GM21576 (cell line): ENCODE results near the gene MARCHF10.
"Not testable (repeated sequence)": the region's sequence is repeated elsewhere in the genome, so short reads cannot be mapped to it uniquely, and the experiment has no call there.

ENCODE experiments used
- ATAC-seq: cut with Tn5 transposase; IDR thresholded peaks from one replicate; pipeline ENCODE4 v1.9.1; 2021; ENCODE audit warnings: mild to moderate bottlenecking, moderate library complexity; ENCODE audit not compliant: unreplicated experiment

MARCHF10 gene

DNA sequence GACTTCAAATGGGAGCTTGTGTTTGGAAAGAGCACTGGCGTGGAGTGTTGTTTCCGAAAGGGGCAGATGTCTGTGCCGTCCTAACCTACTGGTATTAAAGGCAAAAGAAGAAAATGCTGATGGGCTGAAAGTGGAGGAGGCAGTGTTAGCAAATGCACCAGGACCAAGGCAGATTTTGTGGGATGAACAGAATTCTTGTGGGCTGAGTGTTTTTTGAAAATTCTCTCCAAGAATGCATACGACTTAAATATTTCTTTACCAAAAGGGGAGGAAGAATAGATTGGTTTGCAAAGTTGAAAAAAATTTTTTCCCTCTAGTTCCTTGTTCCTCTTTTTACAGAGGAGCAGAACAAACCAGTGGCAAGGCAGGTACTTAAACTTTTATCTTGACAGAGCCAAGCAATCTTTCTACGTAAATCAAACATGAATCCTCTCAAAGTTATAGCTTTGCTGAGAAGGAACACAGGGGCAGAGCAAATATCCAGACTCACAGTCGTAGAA is 16.8 kb downstream of the MARCHF10 start:
- no peak for ATAC-seq

DNA sequence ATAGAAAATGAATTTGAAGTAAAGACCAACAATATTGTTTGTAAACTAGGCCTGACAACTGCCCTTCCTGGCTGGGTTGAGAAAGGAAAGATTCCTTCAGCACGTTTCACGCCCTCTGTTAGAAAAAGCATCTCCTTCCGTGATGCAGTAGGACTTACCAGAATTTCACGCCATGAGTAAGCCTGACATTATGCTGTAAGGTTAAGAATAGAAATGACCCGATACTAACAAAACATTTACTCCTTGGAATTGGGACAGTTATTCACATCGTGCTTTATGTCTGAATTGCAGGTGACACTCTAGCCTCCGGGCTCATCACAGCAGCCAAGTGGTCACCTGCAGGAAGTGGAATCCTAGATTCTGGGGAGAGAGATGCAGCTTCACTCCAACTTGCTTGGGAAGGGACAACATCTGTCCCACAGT is 17.5 kb downstream of the MARCHF10 start:
- no peak for ATAC-seq

GRCh38 chr17:62787366-62787765 is 20.7 kb downstream of the MARCHF10 start:
- no peak for ATAC-seq

DNA sequence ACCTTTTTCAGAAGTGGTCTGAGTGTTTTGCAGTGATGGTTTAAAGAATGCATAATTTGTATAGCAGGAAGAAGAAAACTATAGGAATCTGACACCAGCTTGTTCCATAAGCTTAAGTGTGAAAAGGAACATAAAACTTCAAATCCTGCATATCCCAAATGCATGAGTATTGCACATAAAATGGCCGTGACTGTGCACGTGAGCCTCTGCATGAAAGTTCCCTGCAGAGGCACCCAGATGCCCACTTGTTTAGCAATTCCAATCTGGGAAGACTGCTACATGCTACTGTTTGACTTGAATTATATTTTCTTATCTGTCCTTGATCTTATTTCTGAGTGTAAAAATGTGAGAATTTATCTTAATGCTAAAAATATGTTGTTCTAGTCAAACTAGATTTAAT is 21.5 kb downstream of the MARCHF10 start:
- no peak for ATAC-seq

GRCh38 chr17:62785983-62786382 is 22.1 kb downstream of the MARCHF10 start:
- not testable (repeated sequence) for ATAC-seq

DNA sequence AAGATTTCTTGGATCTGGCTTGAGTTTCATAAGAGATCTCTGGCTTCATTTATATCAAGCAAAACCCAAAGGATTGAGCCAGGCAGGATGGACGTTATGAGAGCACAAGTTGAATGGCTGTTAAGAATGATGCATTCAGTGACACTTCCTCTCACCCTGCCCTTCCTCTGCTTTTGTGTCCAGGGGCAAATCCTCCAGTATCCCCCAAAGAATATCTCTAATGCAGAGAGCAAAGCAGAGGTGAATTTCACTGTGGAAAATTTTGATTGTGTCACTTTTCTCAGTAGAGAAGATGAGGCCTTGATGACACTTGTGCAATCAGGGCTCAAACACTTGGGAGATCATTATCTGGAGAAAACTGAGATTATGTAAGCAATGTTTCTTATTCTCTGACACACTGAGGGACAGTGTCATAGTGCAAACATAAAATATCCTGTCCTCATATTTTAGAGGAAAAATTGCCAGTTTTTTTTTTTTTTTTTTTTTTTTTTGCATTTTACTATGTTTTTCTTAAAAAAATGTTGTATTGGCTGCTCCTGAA is 25.3 kb downstream of the MARCHF10 start:
- ATAC-seq: no peak

DNA sequence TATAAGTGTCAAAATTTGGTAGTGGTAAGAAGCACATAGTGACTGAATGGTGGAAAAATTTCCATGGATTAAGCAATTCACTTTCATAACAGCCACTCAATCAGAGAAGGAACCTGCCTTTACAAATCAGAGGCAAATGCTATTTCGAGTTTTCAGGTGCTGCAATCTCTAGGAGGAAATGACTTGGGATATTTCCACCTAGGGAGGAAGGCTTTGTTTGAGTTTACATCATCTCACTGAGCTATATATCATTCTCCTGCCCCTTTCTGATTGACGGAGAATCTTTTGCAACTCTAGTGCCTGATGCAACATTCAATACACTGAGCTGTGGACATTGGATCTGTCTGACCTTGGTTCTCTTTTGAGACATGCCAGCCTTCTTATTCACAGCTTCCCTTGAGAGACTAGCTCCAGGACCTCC is 26.3 kb downstream of the MARCHF10 start:
- no peak for ATAC-seq

GRCh38 chr17:62781356-62781755 is 26.8 kb downstream of the MARCHF10 start:
- no peak for ATAC-seq

GRCh38 chr17:62780951-62781350 is 27.2 kb downstream of the MARCHF10 start:
- no peak for ATAC-seq

GRCh38 chr17:62780269-62780668 is 27.8 kb downstream of the MARCHF10 start:
- no peak for ATAC-seq

DNA sequence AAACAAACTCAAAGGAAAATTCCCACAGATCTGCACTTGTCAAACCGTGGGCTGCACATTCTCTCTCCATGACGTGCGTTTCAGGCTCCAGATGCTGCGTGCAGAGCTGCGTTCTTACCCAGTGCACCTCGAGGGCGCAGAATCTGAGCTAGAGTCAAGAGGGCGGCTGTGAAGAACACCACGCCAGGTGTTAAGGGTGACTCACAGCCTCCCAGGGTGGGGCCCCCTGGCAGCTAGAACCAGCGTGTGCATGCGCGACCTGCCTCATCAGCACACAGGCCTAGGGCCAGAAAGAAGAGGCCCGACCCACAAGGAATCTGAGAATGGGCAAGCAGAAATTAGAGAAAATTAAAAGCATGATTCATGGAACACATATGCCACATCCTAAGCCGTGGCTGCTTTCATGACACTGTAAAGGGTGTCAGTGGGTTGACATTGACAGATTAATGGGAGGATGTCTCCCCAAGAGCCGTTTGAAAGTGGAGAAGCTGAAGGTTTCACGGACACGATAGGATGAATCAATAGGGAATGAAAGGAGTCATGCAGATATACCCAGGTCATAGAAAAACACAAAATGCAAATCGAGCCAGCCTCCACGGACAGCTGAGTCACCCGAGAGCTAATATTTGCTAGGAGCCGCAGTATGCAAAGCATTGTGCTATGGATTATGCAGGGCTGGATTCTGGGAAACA is 29.0 kb downstream of the MARCHF10 start:
- ATAC-seq: no peak

GRCh38 chr17:62775876-62776275 is 32.2 kb downstream of the MARCHF10 start:
- no peak for ATAC-seq

- ATAC-seq: no peak
Measured at GRCh38 chr17:62774338-62774737, 33.8 kb downstream of the MARCHF10 start.

DNA sequence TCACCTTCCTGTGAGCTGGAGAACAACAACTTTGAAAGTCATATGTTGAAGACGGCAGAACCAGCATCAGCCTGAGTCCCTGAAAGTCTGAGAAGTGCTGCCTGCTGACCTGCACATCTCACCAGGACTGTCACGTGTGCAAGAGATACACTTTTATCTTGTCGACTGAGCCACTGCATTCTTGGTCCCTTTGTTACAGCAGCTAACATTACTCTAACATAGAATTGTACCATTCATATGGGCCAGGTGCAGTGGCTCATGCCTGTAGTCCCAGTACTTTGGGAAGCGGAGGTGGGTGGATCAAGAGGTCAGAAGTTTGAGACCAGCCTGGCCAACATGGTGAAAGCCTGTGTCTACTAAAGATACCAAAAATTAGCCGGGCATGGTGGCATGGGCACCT is 40.1 kb downstream of the MARCHF10 start:
- no peak for ATAC-seq

GRCh38 chr17:62765351-62765750 is 42.8 kb downstream of the MARCHF10 start:
- ATAC-seq: no peak

DNA sequence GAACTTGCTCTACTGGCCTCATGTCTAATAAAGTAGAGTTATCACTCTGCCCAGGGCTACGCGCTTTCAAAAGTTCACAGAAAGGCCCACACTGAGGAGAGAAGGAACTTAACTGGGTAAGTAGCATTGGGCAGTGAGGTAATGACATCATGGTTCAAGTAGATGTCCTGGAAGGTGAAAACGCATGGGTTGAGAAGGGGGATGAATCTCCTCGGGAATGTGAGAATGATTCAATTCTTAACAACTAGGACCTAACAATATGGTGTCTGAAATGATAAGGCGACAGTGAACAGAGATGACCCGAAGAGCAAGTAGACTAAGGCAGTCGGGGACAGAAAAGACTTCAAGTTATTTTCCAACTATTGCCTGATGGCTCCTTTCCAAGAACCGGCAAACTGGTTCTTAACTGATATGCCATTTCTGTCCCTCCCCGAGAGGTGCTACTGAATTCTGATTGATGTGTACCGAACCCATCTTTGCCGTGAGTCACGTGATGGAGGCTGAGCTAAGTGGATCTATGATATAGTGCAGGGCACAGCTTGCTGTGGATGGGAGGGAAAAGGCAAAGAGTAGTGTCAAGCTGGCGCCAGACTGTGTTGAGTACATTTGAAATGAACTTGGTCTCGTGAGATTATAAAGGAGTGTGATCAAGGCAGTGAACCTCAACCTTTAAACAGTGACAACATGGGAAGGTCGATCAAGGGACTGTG is 44.1 kb downstream of the MARCHF10 start:
- ATAC-seq: no peak

DNA sequence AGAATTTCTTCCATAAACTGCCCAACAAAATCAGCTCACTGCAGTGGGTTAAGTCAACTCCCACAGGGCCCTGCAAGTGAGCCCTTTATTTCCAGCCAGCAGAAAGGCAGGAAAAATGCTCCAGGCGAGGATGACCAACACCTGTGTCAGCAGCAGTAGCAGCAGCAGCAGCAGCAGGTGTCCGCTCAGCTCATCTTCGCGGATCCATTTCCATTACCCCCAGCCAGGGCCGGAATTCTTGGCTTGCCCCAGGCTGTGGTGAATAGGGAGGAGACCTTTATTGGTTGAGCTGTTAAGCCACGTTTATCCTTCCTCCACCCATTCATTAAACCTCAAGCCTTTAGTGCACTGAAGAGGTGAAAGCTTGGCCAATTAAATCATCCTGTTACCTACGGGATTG is 46.2 kb downstream of the MARCHF10 start:
- no peak for ATAC-seq

- ATAC-seq: no peak
Measured at GRCh38 chr17:62760945-62761267, 47.2 kb downstream of the MARCHF10 start.

- no peak for ATAC-seq
Measured at GRCh38 chr17:62760059-62760944, 47.8 kb downstream of the MARCHF10 start.

- ATAC-seq: no peak
Measured at GRCh38 chr17:62757500-62757951, 50.6 kb downstream of the MARCHF10 start.

- ATAC-seq: no peak
Measured at GRCh38 chr17:62756198-62756597, 51.9 kb downstream of the MARCHF10 start.
